Stimulated activated CD4-positive, alpha-beta T cell treated with anti-CD3 and anti-CD28 coated beads, Interleukin-4, amount 100 ng/mL, for 48 hours (primary cell): ENCODE results near the gene NEB.
"Not testable (repeated sequence)": the region's sequence is repeated elsewhere in the genome, so short reads cannot be mapped to it uniquely, and the experiment has no call there.

Experiments used
- DNase-seq, 2 donors: peaks; one replicate each; pipeline ENCODE4 v3.0.0-alpha.2; 2020; ENCODE audit warnings: low read depth in 2 of 2

Gene NEB

DNA sequence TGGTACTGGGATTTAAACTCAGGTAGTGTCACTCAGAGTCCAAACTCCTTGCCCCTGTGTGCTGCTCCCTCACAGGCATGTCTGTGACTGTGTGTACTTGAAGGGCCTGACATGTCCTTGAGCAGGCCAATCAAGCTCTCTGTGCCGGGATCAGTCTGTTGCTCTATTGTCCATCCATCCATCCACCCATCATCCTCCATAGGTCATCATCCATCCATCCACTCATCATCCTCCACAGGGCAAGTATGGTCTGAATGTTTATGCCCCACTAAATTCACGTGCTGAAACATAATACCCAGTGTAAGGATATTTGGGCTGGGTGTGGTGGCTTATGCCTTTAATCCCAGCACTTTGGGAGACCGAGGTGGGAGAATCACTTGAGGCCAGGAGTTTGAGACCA is 24.5 kb upstream of the NEB start:
- DNase-seq: no peak

DNA sequence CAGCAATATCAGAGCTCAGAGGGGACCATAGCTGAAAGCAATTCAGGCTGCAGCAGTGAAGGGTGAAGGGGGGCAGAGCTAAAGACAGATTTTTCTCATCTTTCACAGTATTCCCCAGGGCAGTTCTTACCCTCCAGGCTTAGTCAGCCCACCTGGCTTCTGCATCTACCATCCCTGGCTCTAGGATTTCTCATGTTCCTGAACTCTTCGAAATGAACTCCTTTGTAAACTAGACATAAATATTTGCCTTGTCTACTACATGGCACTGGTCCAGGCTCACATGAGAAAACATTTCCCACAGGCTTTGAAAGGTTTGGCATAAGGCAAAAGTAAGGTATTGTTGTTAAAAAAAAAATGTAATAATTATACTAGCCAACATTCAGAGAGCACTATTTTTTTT is 23.6 kb upstream of the NEB start:
- no peak for DNase-seq

DNA sequence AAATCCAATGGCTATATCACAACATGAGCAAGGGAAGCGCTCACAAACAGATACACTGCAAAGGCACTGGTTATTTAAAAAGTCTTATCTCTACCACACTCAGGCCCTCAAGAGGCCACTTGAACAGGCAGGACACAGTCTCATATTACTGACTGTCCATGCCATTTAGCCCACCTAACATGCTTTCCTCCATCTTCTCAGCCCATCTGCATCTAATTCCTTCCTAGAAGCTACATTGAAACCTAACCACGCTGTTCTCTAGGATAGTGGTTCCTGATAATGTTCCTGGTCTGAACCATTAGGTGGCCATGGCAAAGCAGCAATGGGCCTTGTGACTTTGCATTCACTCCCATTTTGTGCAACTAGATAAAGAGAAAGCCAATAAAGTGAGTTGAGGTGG is 22.5 kb upstream of the NEB start:
- DNase-seq: no peak

DNA sequence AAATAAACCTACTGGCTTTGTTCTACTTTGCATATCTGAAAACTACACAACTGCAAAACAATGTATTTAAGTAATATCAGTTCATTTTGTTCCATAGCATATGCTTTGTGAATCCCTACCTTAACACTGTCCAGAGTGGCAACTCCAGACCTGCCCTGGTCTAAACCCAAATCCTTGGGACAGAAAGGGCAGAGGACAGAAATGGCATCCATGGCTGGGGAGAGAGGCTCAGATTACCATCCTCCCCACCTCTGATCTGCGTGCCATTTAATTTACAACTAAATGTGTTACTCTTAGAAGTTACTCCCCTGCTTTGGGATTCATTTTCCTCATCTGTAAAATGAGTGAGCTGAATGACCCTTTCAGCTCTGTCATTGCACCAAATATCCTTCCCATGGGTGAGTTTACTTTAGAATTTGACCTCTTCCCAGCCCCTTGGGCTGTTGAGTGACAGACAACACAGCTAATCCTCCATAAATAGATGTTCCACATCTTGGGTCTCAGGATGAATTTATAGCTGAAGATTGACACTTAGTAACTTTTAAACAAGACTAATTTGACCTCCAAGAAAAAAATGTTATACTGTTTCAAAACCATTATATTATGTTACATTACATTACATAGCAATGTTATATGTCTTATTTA is 20.1 kb upstream of the NEB start:
- DNase-seq: no peak

DNA sequence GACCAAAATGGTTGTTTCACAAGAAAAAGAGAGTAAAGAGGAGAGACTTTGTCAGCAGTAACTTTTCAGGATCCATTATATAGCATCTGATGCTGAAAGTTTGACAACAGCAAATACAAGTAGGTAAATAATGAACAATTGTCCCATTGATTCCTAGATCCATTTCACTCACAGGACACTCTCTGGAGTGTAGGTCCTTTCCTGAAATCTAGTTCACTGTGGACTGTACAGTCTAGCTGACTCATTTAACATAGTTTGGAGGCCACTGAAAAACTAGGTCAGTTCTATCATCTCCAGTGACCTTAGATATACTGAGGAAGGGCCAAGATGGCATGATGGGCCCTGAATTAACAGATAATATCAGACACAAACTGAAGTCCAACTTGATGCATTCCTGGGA is 19.3 kb upstream of the NEB start:
- no peak for DNase-seq

DNA sequence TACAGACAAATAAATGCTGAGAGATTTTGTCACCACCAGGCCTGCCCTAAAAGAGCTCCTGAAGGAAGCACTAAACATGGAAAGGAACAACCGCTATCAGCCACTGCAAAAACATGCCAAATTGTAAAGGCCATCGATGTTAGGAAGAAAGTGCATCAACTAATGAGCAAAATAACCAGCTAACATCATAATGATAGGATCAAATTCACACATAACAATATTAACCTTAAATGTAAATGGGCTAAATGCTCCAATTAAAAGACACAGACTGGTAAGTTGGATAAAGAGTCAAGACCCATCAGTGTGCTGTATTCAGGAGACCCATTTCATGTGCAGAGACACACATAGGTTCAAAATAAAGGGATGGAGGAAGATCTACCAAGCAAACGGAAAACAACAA is 11.0 kb upstream of the NEB start:
- not testable (repeated sequence) for DNase-seq

DNA sequence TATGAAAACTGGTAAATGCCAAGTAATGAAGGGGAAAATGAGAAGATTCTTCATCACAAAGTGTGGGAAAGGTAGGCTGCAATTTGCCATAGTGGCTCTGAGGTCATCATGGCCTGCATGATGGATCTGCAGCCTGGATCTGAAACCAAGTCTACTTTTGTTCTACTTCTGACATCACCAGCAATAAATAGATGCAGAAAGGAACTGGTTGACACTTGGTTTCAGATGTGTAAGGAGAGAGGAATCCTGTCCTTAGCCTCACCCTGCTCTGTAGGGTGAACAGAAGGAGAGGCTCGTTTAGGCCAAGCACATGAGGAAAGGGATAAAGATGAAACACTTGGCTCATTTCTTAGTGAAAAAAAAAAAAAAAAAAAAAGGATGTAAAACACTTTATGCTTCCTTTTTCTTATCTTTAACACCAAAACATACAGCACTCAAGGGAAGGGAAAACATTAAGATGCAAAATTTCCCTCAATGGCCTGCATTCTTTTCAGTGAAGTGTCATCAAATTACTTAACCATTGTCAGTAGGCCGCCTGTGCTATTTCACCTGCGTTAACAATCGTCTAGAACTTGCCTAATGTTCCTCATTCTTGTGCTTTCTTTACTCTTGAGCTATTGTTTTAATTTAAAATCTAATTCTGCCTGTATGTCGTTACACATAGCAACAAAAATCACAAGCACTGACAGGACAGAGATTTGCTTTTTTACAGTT is 3.9 kb downstream of the NEB start:
- DNase-seq: no peak

DNA sequence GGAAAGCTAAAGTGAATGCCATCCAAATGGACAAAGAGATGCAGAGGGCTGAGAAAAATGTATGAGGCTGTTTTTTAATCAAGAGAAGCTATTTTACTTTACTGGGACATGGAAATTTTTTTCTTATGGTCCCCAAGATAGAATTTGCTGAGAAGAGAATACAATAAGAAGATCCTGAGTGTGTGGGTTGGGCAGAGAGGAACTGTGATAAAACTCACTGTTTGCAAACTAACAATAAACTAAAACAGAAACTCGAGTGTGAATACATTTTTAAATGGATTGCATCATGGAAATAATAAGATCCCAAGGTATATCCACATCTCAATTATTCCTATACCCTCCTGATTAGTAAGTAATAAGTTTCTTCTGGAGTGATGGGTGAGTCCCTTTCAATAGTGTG is 4.4 kb downstream of the NEB start:
- no peak for DNase-seq

DNA sequence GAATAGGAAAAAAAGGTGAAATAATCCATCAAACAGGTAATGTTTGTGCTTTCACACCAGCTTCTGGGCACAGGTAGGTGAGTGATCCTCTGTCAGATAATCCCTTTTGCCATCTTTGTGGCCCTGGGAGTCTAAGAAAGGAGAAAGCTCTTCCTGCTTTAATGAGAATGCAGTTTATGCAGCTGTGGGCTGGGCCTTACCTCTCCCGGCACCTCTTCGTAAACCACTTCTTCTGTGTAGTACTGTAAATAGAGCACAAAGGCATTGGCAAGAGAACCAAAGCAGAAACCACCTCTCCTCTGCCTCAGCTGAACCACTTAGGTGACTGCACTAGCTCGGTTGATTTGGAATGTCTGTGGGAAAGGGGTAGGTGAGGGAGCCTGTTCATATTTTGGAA is 4.9 kb downstream of the NEB start:
- DNase-seq: no peak

DNA sequence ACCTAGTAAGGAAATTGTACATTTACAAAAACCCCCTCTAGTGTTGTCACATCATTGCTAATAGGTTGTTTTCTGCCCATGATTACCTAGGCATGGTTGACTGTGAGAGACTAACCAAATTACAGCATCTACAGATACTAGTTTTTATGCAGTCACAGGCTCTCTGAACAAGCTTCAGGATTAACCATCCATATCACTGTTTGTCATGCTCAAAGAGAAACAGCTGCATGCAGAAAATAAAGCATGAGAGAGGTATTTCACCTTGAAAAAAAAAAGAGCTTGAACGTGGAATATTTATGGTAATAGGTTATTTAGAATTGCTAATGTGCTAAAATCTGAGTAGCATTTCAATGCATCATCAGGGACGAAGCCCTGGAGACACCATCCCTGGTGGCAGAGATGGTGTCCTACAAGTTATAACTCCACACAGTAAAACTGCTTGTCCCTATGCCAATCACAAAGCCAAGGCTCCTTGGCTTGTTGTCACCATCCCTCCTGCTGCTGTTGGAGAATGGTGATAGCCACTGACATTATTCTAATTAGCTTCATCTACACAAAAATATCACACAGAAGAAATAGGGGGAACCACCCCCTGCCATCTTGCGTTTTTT is 5.4 kb downstream of the NEB start:
- no peak for DNase-seq

DNA sequence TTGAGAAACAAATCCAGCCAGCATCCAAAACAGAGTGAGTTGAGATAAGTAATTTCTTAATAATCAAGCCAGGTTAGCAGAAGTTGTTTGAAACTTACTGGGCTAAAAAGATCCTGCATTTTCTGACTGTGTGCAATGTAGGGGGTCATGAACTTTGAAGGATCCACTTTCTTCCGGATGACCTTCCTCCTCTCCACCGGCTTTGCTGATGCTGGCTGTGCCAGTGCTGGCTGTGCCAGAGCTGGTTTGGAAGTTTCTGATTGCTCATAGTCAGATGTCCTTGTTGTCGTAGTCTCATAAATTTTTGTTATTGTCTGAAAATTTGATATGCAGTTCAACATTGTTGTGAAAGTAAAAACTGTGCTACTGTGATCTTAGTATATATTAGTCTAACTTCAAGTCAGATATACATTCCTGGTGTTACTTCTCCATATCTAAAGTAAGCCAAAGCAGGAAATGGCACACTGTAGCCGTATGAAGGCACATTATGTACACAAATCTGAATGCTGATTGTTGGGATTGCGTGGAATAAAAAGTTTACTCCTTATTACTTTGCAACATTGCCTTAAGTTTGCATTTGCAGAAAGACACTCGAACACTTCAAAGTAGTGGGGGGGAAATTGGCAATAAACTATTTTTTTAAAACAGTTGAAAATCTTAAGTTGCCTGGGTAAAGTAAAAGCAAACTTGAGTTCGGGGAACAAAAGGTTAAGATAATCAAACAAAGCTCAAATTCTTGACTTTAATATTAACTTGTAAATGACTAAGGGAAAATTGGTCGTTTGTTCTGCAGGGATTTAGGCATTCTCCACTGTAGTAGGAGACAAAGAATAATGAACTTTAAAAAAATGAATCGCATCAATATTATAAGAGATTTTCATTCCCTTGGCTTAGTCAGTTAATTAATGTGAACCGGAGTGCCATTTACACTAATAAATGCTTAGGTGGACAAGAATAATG is 6.4 kb downstream of the NEB start:
- no peak for DNase-seq

DNA sequence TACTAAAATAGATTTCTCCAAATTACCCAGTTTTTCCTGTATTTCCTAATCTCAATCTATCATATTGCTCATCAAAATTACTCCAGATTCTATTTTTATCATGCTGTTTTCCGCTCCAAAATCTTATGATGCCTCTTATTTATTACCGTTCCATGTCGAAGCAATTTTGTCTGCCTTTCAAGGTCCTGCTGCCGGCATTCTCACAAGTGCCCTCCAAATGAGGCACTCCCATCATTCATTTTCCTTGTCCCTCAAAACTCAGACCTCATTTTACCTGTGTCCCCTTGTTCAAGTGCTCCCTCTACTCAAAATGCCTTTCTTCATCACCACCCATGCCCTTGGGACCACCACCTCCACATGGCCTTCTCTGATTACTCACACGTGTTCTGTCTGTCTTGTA is 13.1 kb downstream of the NEB start:
- no peak for DNase-seq

DNA sequence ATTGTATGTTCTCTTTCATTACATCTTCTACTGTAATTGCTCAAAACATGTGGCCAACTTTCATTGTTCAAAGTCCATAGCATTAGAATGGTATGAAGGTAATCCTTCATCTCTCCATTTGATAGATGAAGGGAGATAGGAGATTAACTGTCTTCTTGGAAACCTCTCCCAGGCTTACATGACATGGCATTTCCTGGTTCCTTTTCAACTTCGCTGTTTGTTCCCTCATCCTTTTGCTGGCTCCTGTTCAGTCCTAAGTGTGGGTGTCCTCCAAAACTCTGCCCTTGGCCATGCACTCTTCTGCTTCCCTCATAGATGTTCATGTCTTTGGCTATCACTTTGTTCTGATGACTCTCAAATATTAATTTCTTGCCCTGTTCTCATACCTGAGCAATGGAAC is 13.8 kb downstream of the NEB start:
- DNase-seq: no peak

DNA sequence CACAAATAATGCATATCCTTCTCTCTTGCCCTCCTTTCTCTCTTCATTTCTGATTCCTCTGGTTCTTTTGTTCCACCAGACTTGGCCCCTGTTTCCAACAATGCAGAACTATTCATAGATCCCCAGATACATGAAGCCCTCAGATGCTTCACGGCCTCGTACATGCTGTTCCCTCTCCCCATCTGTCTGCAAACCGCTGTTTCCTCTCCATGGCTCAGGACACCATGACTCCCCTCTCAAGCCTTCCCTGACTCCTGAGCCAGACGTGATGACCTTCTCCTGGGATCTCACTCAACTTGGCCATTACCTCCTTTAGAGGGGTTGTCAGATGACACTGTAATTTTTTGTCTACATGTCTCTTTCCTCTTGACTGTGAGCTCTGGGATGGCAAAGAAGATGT is 15.5 kb downstream of the NEB start:
- DNase-seq: no peak

DNA sequence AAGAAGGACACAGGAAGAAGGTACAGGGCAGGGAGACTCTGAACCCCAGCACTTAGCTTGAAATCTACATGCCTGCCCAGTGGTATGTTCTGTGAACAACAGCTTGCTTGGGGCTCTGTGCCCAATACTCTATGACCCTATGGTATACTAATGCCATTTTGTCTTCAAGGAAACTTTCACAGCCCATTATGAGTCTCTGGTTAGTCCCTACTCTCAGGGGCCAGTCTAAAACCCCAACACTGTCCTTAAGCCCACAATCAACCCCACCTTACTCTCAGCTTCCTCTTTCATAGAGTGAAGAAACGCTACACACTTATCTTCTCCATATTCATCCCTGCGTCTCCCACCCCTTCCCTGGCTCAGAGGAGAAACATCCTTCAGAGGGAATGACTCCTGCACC is 16.0 kb downstream of the NEB start:
- DNase-seq: no peak

DNA sequence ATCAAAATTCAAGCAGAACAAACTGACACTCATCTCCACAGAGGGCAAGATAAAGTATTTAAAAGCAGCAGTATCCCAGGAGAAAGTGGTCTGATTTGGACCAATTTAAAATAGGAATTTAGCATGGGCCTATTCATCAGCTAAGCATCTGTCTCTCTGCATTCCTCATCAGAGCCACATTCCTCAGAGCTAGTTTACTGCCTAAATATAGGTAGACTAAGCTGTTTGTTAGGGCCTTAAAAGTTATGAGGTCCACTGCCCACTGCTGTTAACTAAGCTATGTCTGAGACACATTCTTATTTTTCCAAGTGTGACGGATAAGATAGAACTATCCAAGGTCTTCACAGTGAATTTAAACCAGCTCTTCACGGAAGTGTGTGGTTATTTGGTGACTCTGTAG is 17.6 kb downstream of the NEB start:
- DNase-seq: no peak

DNA sequence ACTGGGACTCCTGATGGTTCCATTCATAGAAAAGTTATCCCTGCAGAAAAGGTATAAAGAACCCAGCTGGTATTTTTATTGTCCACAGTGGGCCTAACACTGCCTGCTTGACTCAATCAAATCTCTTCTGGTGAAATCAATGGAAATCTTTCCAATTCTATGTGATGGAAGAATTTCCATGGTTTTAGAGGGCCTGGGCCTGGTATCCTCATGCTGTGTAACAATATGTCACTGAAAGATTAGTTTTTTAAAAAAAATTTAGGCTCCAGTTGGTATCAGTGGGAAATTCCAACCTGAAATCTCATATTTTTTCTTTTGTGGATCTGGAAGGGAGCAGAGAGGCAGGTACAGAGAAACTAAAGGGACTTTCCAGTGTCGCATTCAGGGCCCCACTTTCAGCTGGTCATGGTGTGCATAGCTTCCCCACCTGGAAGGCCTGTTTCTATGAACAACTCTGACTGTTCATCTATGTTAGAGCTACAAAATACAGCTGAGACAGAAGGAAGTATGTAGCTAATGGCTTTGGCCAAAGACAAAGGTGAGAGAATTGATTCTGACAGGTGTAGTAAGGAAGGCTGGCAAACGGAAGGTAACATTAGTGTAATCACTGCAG is 20.9 kb downstream of the NEB start:
- no peak for DNase-seq

DNA sequence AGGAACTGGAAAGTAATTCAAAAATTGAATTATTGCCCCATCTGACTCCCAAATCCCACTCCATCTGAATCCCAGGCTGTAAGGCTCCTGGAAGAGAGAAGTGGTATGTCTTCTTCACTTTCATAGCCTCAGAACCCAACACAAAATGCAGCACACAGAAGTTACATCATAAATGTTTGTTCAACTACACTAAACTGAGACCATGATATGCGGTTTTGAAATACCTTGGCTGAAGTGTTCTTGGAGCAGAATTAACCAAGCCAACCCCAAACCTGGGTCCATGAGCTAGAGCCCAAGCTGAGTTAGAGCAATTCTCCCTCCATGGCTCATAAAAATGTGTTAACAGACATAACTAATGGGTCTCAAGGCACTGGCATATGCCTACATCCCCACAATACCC is 23.3 kb downstream of the NEB start:
- DNase-seq: no peak

DNA sequence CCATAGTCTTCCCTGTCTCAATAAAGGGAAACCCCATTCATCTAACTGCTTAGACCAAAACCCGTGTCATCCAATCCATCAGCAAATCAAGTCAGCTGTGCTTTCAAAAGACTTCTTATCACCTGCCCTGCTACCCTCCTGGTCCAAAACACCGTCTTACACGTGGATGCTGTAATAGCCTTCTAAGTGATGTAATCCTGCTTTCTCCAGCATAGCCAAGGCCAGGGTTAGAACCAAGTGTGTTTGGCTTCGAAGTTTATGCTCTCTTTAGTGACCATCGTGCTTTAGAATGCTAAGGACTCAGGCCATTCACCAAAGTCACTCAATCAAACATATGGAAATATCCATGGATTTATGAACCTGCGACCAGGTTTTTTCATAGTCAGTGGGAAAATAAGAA is 25.5 kb downstream of the NEB start:
- DNase-seq: no peak

DNA sequence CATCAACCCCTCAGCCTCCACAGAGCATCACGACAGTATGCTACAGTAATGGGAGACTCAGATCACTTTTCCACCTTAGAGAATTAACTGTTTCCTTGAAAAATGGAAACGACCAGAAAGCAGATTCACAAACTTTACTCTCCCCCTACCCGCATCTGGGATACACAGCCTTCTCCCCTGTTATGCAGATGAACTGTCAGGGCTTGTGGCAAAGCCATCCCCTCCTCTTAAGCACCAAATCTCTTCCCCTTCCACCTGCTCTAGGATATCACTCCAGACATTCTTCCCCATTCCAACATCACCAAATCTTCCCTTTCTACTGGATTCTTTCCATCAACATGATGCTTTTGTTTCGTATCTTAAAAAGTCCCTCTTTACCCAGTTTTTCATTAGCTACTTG is 26.4 kb downstream of the NEB start:
- no peak for DNase-seq

DNA sequence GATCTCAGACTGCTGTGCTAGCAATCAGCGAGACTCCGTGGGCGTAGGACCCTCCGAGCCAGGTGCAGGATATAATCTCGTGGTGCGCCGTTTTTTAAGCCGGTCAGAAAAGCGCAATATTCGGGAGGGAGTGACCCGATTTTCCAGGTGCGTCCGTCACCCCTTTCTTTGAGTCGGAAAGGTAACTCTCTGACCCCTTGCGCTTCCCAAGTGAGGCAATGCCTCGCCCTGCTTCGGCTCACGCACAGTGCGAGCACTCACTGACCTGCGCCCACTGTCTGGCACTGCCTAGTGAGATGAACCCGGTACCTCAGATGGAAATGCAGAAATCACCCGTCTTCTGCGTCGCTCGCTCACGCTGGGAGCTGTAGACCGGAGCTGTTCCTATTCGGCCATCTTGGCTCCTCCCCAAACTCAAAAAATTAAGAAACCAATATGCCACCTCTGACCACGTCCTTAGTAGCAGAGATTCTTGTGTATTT is 29.8 kb downstream of the NEB start:
- not testable (repeated sequence) for DNase-seq

DNA sequence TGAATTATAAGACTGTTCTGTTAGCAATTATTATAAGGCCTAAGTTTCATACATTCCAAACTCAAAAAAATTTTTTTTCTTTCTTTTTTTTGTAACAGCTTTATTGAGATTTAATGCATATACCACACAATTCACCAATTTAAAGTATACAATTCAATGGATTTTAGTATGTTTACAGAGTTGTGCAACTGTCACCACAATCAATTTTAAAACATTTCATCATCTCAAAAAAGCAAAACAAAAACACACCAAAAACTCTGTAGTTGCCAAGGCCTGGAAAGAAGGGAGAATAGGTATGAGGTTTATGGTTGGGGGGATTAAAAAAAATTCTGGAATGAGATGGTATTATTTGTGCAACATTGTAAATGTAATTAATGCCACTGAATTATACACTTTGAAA is 36.1 kb downstream of the NEB start:
- not testable (repeated sequence) for DNase-seq
